ENCODE results near the gene ALPP.

- no peak for TF ChIP-seq CTCF (IDR thresholded peaks at IDR 0.05; ENCODE audit: insufficient read depth, low read length, poor library complexity, severe bottlenecking)
- no peak for TF ChIP-seq EZH2phosphoT487 (conservative IDR thresholded peaks at IDR 0.05; ENCODE audit: low read length)
Observed at GRCh38 chr2:232369126-232369951, 9.2 kb upstream of the ALPP start.

All from SU-DHL-6 (cell line).